ENCODE results near the gene ITGB6. TPM values are rescaled to one million over a fixed set of nuclear protein-coding genes. Genes with fewer than 3 reads are reported as not detected.

ITGB6 gene
- total RNA-seq, 2 experiments from 2014 or later, result not detected

GRCh38 chr2:160051371-160051800 is 148.7 kb downstream of the ITGB6 start:
- Mint-ChIP-seq H3K36me3 (ENCODE audit: low read depth) (no peaks in the 10 kb centered on the region), H3K4me1 (ENCODE audit: low read depth) (no peaks in the 10 kb centered on the region), H3K27ac (no peak overlapping the region), H3K4me3 (no peak overlapping the region), H3K27me3 (ENCODE audit: low read depth) (peaks cover 16% of the 10 kb centered on the region), H3K9me3 (ENCODE audit: insufficient read depth) (no peaks in the 10 kb centered on the region)
- ChIA-PET CTCF (no interaction called here), POLR2A (no interaction called here)
- ATAC-seq (no peak), DNase-seq (no peak)

GRCh38 chr2:160050147-160050546 is 149.9 kb downstream of the ITGB6 start:
- POLR2A ChIA-PET, result no interaction called here
- Mint-ChIP-seq H3K4me3 (no peak overlapping the region), H3K9me3 (ENCODE audit: insufficient read depth) (no peaks in the 10 kb centered on the region), H3K36me3 (ENCODE audit: low read depth) (no peaks in the 10 kb centered on the region), H3K27me3 (ENCODE audit: low read depth) (peaks cover 13% of the 10 kb centered on the region), H3K27ac (no peak overlapping the region), H3K4me1 (ENCODE audit: low read depth) (no peaks in the 10 kb centered on the region)
- CTCF ChIA-PET, result no interaction called here
- DNase-seq, result no peak
- no peak for ATAC-seq

Other genes with a start within 250 kb of the ITGB6 start
- gene PLA2R1, start 137.7 kb downstream of the ITGB6 start, total RNA-seq, result not detected

Measured in activated CD8-positive, alpha-beta T cell treated with anti-CD3 and anti-CD28 coated beads, Interleukin-2, amount 10 ng/mL, durations not matched to agents 7 days and 5 days (primary cell).